ENCODE data around the gene RUNDC1.
"Not testable (repeated sequence)": the region's sequence is repeated elsewhere in the genome, so short reads cannot be mapped to it uniquely, and the experiment has no call there.

The RUNDC1 gene

DNA sequence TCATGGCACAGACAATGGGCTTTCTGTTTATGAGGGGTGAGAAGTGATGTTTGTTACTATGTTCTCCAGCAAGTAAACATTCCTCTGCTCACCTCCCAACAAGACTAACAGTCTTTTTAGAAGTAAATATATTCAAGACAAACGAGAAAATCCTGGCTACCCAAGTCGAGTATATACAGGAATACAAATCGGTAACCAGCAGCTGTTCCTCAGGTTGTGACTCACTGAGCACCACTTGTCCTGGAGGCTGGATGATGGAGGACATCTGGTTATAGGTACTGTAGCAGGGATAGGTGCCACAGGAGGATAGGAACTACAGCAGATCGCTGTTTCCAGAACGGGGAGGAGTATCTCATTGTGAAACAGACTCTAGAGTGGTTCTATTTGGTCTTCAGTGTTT lies 12.5 kb downstream of the RUNDC1 start:
- no peak for DNase-seq

DNA sequence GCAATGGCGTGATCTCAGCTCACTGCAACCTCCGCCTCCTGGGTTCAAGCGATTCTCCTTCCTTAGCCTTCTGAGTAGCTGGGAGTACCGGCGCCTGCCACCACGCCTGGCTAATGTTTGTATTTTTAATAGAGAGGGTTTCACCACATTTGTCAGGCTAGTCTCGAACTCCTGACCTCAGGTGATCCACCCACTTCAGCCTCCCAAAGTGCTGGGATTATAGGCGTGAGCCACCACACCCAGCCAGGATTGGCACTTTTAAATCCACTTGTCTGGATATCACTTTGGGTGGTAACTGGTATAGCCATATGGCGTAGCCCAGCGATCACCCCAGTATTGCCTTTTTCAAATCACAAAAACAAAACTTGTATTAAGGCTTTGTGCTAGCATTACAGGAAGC lies 13.5 kb downstream of the RUNDC1 start:
- not testable (repeated sequence) for DNase-seq

DNA sequence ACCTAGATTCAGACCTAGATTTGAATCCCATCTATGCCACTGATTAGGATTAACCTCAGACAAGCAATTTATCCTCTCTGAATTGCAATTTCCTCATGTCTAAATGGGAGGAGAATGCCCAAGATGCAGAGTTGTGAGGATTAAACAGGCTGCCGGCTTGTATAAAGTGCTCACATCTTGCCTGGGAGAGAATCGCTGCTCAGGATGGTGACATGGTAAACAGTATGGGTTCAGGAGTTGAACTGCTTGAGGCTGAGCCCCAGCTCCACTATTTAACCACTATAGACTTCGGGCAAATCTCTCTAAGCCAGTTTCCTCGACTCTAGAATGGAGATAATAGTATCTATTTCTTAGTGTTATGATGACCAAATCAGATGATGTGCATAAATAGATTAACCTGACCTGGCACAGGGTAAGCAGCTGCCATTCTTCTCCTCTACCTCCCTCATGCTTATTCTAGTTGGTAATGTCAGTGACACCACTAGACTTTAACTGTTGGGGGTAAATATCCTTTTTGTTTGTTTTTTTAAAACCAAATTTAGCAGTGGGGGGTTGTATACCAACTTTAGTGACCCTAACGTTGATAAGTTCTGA lies 17.1 kb downstream of the RUNDC1 start:
- DNase-seq: no peak

GRCh38 chr17:42997984-42998938 lies 17.9 kb downstream of the RUNDC1 start, which contains the start of gene RPL27:
TSS of gene RPL27 (plus strand) at chr17:42998419. CDS start at chr17:42998751, 332 bp downstream.
- DNase-seq: peak; percentile 99

DNA sequence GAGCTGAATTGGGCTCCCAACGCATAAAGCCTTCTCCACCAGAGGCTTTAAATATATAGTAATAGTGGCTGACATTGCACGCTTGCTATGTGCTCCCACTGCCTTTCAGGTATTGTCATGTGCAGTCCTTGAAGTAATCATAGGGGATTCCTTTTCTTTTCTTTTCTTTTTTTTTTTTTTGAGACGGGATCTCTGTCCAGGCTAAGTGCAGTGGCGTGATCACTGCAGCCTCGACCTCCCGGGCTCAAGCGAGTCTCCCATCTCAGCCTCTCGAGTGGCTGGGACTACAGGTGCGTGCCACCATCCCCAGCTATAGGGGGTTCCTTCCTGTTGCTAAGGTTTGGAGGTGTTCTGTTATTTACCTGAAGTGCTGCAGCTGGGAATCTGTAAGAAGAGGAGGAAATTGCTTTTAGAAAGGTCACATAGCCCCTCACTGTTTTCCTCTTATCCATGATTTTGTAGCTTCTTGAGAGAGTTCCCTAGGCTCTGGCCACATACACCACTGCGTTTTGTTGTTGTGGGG lies 18.7 kb downstream of the RUNDC1 start:
- DNase-seq: no peak

- not testable (repeated sequence) for DNase-seq
Observed at GRCh38 chr17:43000894-43001293, 20.5 kb downstream of the RUNDC1 start.

DNA sequence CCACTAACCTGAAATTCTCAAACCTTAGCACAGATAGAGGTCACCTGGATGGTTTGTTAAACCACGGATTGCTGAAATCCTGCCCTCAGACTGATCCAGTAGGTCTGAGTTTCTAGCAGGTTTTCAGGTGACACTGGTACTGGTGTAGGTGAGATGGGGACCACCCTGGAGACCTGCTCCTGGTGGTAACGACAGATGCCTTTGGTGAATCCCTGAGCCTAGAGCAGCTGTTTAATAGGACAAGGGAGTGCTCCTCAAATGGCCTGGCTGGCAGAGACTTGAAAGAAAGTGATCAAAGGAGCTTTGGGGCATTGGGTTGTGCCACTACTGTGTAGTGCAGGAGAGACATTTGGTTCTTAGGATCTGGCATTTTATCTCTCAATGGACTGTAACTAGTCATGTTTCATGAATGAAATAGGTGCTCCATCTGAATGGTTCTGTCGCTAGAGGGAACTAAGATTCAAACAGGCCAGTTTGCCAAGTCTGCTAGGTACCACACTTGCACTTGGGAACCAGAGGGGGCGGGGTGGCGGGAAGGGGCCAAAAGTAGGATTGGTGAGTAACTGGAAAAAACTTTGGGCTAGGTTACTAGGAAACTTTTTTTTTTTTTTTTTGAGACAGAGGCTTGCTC lies 23.3 kb downstream of the RUNDC1 start:
- DNase-seq: no peak

DNA sequence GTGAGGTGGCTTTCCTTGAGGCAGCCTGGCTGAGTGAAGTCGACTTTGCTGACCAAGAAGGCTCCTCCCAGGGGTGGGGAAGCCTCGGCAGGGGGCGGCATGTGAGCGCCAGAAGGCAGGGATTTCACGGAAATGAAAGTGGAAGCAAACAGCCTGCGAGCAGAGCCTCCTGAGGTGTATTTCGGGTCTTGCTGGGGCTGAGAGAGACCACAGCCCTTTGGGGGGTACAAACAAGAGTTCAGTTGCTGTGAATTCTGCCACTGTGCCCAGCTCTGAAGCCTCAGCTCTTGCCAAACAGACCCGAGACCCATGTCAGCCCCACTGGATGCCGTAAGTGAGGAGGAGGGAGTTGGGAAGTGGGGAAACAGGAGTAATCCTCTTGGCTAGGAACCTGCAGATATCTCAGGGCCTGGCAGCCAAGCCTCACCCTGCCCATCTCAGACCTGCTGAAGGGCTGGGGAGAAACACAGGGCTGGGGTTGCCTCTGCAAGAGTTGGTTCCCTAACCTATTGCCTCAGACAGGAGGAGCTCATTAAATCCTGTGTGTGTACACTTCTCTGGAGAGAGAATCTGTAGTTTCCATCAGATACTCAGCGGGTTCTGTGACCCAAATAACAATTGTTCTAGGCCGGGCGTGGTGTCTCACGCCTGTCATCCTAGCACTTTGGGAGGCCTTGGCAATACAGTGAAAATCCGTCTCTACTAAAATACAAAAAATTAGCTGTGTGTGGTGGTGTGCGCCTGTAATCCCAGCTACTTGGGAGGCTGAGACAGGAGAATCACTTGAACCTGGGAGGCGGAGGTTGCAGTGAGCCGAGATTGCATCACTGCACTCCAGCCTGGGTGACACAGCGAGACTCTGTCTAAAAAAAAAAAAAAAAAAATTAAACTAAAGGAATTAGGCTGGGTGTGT lies 26.5 kb downstream of the RUNDC1 start, which contains the start of gene IFI35:
IFI35 (plus strand) TSS at position 146 of the 913 bp plus-strand sequence; CDS start at position 310, 164 bp downstream.
- DNase-seq: peak; percentile 87

- DNase-seq: no peak
Observed at GRCh38 chr17:43010667-43011308, 30.4 kb downstream of the RUNDC1 start.

GRCh38 chr17:43011728-43012472 lies 31.5 kb downstream of the RUNDC1 start:
- DNase-seq: no peak

DNA sequence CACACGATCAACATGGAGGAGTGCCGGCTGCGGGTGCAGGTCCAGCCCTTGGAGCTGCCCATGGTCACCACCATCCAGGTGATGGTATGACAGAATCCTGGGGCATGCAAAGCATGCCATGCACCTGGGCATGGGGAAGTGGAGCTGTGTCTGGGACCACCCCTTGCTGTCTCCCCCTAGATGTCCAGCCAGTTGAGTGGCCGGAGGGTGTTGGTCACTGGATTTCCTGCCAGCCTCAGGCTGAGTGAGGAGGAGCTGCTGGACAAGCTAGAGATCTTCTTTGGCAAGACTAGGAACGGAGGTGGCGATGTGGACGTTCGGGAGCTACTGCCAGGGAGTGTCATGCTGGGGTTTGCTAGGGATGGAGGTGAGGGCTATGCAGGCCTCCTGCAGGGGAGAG lies 32.9 kb downstream of the RUNDC1 start:
- DNase-seq: no peak

DNA sequence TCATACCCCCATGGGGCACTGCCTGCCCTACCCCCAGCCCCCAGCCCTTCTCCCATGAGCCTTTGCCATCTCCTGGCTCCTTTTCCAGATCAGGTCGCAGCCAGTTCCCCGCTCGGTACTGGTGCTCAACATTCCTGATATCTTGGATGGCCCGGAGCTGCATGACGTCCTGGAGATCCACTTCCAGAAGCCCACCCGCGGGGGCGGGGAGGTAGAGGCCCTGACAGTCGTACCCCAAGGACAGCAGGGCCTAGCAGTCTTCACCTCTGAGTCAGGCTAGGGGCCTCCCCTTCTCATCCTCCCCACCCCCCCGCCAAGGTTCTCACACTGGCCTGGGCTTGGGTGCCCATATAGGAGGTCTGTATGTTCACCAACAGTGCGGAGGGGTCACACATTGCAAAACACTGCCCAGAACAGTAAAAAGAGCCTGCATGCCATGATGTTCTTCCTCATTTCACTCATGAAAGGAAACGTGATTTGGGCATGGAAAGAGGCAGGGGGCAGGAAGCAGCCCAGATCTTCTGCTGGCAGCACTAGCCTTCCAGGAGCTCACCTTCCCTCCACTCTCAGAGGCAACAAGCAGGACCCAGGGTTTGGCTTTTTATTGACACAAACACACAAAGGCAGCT lies 33.8 kb downstream of the RUNDC1 start:
- DNase-seq: no peak

GRCh38 chr17:43014649-43015542 lies 34.5 kb downstream of the RUNDC1 start:
- no peak for DNase-seq

DNA sequence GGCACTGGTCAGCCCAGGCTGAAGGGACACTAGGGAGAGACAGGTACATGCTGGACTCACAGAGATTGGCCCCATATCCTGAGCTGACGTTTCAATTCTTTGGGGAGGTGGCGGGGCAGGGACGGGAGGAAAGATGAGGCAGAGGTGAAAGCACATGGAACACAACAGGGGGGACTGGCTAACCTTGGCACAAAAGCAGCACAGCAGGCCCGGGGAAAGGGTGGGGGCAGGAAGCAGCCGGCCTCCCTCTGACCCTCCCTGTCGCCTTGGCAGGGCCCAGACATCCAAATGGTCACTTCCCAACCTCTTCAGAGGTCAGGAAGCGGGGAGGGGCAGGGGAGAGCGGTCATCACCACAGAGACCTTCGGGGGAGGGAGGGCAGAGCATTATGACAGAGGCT lies 35.2 kb downstream of the RUNDC1 start:
- DNase-seq: no peak

DNA sequence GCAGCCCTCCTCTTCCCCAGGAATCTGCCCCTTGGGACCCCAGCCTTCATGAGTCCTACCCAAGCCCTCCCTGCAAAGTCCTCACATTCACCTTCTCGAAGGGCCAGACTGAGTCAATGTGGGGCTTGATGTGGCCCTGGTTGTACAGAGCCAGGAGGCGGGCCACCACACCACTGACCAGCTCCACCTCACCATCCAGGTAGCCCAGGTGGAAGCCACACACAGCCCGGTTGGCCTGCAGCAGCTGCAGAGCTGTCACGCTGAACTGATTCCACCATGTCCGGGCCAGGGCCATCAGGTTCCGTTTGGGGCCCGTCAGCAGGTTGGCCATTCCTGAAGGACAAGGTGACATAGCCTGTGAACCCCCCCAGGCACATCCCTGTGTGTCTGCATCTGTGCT lies 35.9 kb downstream of the RUNDC1 start:
- no peak for DNase-seq

GRCh38 chr17:43018008-43018853 lies 37.9 kb downstream of the RUNDC1 start:
- DNase-seq: peak; percentile 61

- no peak for DNase-seq
Observed at GRCh38 chr17:43018932-43019331, 38.6 kb downstream of the RUNDC1 start.

DNA sequence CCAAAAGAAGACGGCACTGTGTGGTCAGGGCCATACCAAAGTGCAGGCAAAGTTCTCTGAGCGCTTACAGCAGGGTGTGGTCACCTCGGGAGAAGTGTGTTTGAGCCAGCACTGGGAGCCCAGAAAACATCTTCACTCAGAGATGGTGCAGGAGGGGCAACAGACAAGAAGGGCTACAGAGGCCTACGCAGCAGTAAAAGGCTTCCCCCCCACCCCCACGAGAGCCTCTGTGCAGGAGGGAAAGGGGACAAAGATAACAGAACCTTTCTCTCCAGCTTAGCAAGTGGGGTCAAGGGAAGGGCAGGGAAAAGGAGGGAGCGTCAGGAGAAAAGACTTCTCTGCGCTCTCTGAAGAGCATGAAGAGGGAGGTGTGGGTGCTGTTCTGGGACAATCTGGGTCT lies 39.1 kb downstream of the RUNDC1 start:
- no peak for DNase-seq
